Endometrial microvascular endothelial cells (primary cell): ENCODE data around the gene PHACTR3. TPM values are rescaled to one million over a fixed set of nuclear protein-coding genes. Genes with fewer than 3 reads are reported as not detected.

Experiments used
- in situ Hi-C: cut with HindIII; loops from 2 replicates; pipeline ENCODE4 v1.10.0; 2017; ENCODE audit warnings: low sequenced_read_pairs, low pct_unique_long_range_greater_than_20kb; ENCODE audit errors: inconsistent ontology term
- total RNA-seq: library from RNA; depleted of rRNA; stranded (reverse); fragments of >200 nt; gene quantifications from one replicate; pipeline ENCODE4 v1.2.3, GENCODE V29; 2015; ENCODE audit errors: inconsistent ontology term

PHACTR3 gene
- total RNA-seq, 1 donor from 2014 or later = not detected

- in situ Hi-C loops = no loop called here
Observed at GRCh38 chr20:59823030-59823423, 218.7 kb downstream of the PHACTR3 start.

GRCh38 chr20:59823491-59824259 is 219.3 kb downstream of the PHACTR3 start:
- in situ Hi-C loops = no loop called here

- in situ Hi-C loops = no loop called here
Observed at GRCh38 chr20:59824711-59825562, 220.6 kb downstream of the PHACTR3 start.

- in situ Hi-C loops = no loop called here
Observed at GRCh38 chr20:59825563-59825920, 221.2 kb downstream of the PHACTR3 start.

- in situ Hi-C loops = no loop called here
Observed at GRCh38 chr20:59825944-59826759, 221.8 kb downstream of the PHACTR3 start.

GRCh38 chr20:59827138-59828056 is 223.1 kb downstream of the PHACTR3 start:
- in situ Hi-C loops = no loop called here

GRCh38 chr20:59828125-59829053 is 224.0 kb downstream of the PHACTR3 start:
- in situ Hi-C loops = no loop called here

- in situ Hi-C loops = no loop called here
Observed at GRCh38 chr20:59829054-59829785, 224.9 kb downstream of the PHACTR3 start.

GRCh38 chr20:59829786-59830664 is 225.7 kb downstream of the PHACTR3 start:
- in situ Hi-C loops = no loop called here

GRCh38 chr20:59830665-59831023 is 226.3 kb downstream of the PHACTR3 start:
- in situ Hi-C loops = no loop called here

GRCh38 chr20:59831024-59831915 is 226.9 kb downstream of the PHACTR3 start:
- in situ Hi-C loops = no loop called here

GRCh38 chr20:59831916-59832270 is 227.6 kb downstream of the PHACTR3 start:
- in situ Hi-C loops = no loop called here

- in situ Hi-C loops = no loop called here
Observed at GRCh38 chr20:59832406-59833363, 228.3 kb downstream of the PHACTR3 start.

- in situ Hi-C loops = no loop called here
Observed at GRCh38 chr20:59835057-59835447, 230.7 kb downstream of the PHACTR3 start.
